ENCODE results near the gene KLHL30. TPM values are rescaled to one million over a fixed set of nuclear protein-coding genes. Genes with fewer than 3 reads are reported as not detected.

The KLHL30 gene
- total RNA-seq, 4 donors from 2014 or later = 0.14 to 5.6 TPM; not detected in 2

- no peaks in the 10 kb centered on the region for H3K9me3 ChIP-seq
- no peak overlapping the region for H3K27ac ChIP-seq
- intact Hi-C loops (cut with DNase I; ENCODE audit: low total_unique reads) = no loop called here
- H3K36me3 ChIP-seq = no peaks in the 10 kb centered on the region
- no peaks in the 10 kb centered on the region for H3K4me1 ChIP-seq
- in situ Hi-C loops (cut with MboI; ENCODE audit: low pct_ligation_motif_present in 1 of 4, low pct_unique_long_range_greater_than_20kb in 1 of 4, low sequenced_read_pairs in 3 of 4) = no loop called here
- 89 to 100% methylated on average over 1 to 26 of the region's 26 CpGs for WGBS, 2 donors (ENCODE audit: low coverage in 1 of 2)
- no peak overlapping the region for H3K4me3 ChIP-seq
- TF ChIP-seq EP300 (IDR thresholded peaks at IDR 0.05; ENCODE audit: low read depth) = no peak
- no peak for DNase-seq
- no peaks in the 10 kb centered on the region for H3K27me3 ChIP-seq
These were observed 45.0 kb upstream of the KLHL30 start for GRCh38 chr2:238093181-238094140.

DNA sequence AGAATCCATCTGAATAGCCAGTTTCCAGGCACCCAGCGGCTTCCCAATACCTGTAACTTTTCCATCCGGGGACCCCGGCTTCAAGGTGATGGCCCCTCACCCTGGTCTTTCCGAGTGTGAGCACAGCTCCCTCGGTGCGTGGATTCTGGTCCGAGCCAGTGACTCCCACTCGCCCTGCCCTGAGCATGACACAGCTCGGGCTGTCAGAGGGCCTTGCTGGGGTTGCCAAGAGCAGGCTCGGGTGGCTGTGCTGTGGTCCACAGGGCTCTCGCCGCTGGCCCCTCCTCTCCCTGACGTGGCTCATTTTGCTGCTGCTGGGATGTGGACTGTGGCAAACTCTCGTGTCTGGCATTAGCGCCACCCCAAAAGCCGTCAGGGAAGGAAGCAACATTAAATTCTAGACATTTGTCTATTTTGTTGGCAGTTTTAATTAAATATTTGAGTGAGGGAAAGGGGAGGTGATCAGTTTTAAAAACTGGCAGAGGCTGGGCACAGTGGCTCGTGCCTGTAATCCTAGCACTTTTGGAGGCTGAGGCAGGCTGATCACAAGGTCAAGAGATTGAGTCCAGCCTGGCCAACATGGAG is 43.9 kb upstream of the KLHL30 start:
- TF ChIP-seq, protein P1, sequence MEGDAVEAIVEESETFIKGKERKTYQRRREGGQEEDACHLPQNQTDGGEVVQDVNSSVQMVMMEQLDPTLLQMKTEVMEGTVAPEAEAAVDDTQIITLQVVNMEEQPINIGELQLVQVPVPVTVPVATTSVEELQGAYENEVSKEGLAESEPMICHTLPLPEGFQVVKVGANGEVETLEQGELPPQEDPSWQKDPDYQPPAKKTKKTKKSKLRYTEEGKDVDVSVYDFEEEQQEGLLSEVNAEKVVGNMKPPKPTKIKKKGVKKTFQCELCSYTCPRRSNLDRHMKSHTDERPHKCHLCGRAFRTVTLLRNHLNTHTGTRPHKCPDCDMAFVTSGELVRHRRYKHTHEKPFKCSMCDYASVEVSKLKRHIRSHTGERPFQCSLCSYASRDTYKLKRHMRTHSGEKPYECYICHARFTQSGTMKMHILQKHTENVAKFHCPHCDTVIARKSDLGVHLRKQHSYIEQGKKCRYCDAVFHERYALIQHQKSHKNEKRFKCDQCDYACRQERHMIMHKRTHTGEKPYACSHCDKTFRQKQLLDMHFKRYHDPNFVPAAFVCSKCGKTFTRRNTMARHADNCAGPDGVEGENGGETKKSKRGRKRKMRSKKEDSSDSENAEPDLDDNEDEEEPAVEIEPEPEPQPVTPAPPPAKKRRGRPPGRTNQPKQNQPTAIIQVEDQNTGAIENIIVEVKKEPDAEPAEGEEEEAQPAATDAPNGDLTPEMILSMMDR (IDR thresholded peaks at IDR 0.05) = no peak
- no peak for TF ChIP-seq POLR2A (IDR thresholded peaks at IDR 0.05)
- no peak for TF ChIP-seq POLR2AphosphoS5 (IDR thresholded peaks at IDR 0.05)
- no peak for TF ChIP-seq EP300 (IDR thresholded peaks at IDR 0.05; ENCODE audit: low read depth)
- intact Hi-C loops (cut with DNase I; ENCODE audit: low total_unique reads) (no loop called here), in situ Hi-C loops (cut with MboI; ENCODE audit: low pct_ligation_motif_present in 1 of 4, low pct_unique_long_range_greater_than_20kb in 1 of 4, low sequenced_read_pairs in 3 of 4) (no loop called here)
- Histone ChIP-seq H3K27me3 (no peaks in the 10 kb centered on the region), H3K27ac (no peak overlapping the region), H3K4me3 (no peak overlapping the region), H3K4me1 (peaks cover 0 to 10% (median 0%) of the 10 kb centered on the region in 4 donors), H3K9me3 (no peaks in the 10 kb centered on the region), H3K36me3 (no peaks in the 10 kb centered on the region)
- no peak for DNase-seq
- 92% methylated on average over 2 to 17 of the region's 17 CpGs for WGBS, 2 donors (ENCODE audit: low coverage in 1 of 2)

DNA sequence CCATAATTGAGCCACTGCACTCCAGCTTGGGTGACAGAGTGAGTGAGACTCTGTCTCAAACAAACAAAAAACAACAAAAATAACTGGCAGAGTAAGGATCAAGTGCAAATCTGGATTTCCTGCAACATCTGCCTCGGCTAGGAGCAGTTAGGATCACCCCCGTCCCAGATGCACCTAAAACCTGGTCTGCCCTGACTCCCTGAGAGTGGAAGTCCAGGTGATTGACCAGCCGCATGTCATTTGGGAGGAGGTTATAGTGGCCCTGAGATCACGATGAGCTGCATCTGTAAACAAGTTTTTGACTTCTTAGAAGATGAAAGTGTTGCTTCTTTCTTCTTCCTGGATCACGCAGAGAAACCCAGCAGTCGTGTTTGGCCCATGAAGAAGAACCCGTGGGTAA is 43.3 kb upstream of the KLHL30 start:
- in situ Hi-C loops (cut with MboI; ENCODE audit: low pct_ligation_motif_present in 1 of 4, low pct_unique_long_range_greater_than_20kb in 1 of 4, low sequenced_read_pairs in 3 of 4) = no loop called here
- Histone ChIP-seq H3K27me3 (no peaks in the 10 kb centered on the region), H3K27ac (no peak overlapping the region), H3K4me3 (no peak overlapping the region), H3K9me3 (no peaks in the 10 kb centered on the region), H3K36me3 (no peaks in the 10 kb centered on the region), H3K4me1 (peaks cover 0 to 12% (median 0%) of the 10 kb centered on the region in 4 donors)
- 90% methylated on average over 7 of the region's 7 CpGs; no CpG with 5 or more reads in 1 of the 2 donors for WGBS, 2 donors (ENCODE audit: low coverage in 1 of 2)
- TF ChIP-seq POLR2AphosphoS5 (IDR thresholded peaks at IDR 0.05) (no peak), POLR2A (IDR thresholded peaks at IDR 0.05) (no peak), EP300 (IDR thresholded peaks at IDR 0.05; ENCODE audit: low read depth) (no peak)
- TF ChIP-seq, protein P1 (IDR thresholded peaks at IDR 0.05) = no peak
- intact Hi-C loops (cut with DNase I; ENCODE audit: low total_unique reads) = no loop called here
- DNase-seq = no peak

- no peaks in the 10 kb centered on the region for H3K27me3 ChIP-seq
- H3K27ac ChIP-seq = no peak overlapping the region
- H3K4me1 ChIP-seq = peaks cover 0 to 12% (median 0%) of the 10 kb centered on the region in 4 donors
- WGBS, 2 donors (ENCODE audit: low coverage in 1 of 2) = 62 to 83% methylated on average over 2 to 17 of the region's 22 CpGs
- H3K36me3 ChIP-seq = no peaks in the 10 kb centered on the region
- no peak for DNase-seq
- H3K9me3 ChIP-seq = no peaks in the 10 kb centered on the region
- in situ Hi-C loops (cut with MboI; ENCODE audit: low pct_ligation_motif_present in 1 of 4, low pct_unique_long_range_greater_than_20kb in 1 of 4, low sequenced_read_pairs in 3 of 4) = no loop called here
- TF ChIP-seq, protein P1 (IDR thresholded peaks at IDR 0.05) = no peak
- TF ChIP-seq EP300 (IDR thresholded peaks at IDR 0.05; ENCODE audit: low read depth) (no peak), POLR2A (IDR thresholded peaks at IDR 0.05) (no peak), POLR2AphosphoS5 (IDR thresholded peaks at IDR 0.05) (no peak)
- H3K4me3 ChIP-seq = no peak overlapping the region
- intact Hi-C loops (cut with DNase I; ENCODE audit: low total_unique reads) = no loop called here
These were observed 42.0 kb upstream of the KLHL30 start for GRCh38 chr2:238096311-238097011.

Measured in transverse colon (tissue), 4 donors.